Caco-2 (cell line): ENCODE results near the gene PARD3. TPM values are rescaled to one million over a fixed set of nuclear protein-coding genes. Genes with fewer than 3 reads are reported as not detected.

Source experiments
- BruUV-seq: library from RNA; stranded (reverse); fragments of 400-500 nt; replicated peaks from 2 replicates; lab custom pipeline; 2021; lab: Mats Ljungman, UMichigan
- CTCF ChIA-PET: fragments of 300-600 bp; sonication (Branson Sonifier 250); formaldehyde crosslinking; loops from one replicate; lab custom pipeline; 2022; ENCODE audit warnings: antibody characterized with exemption; lab: Charles Lee
- POLR2A ChIA-PET: fragments of 300-600 bp; sonication (Branson Sonifier 250); formaldehyde crosslinking; loops from one replicate; lab custom pipeline; 2022; ENCODE audit warnings: antibody characterized with exemption; lab: Charles Lee
- DNase-seq, 2 experiments: peaks; one replicate each; pipeline versions ENCODE4 v3.0.0 to v3.0.0-alpha.2; 2020 to 2022
- H3K27me3 ChIP-seq: replicated peaks from 2 replicates; pipeline ENCODE4 v1.6.0; 2011; ENCODE audit warnings: low read length; ENCODE audit not compliant: control insufficient read depth, insufficient read depth
- H3K36me3 ChIP-seq: 2 replicates; pipeline ENCODE4 v1.5.1; 2011; ENCODE audit warnings: low read length; ENCODE audit not compliant: control insufficient read depth, insufficient read depth
- H3K4me1 ChIP-seq: fragments of 250-450 bp; sonication (Bioruptor Pico); 2 replicates; pipeline ENCODE4 v1.5.1; 2020; ENCODE audit warnings: mild to moderate bottlenecking
- H3K4me3 ChIP-seq: 2 replicates; pipeline ENCODE4 v1.5.1; 2011; ENCODE audit warnings: low read depth, mild to moderate bottlenecking, control low read depth, low read length
- H3K9me3 ChIP-seq: fragments of 250-450 bp; sonication (Bioruptor Pico); 2 replicates; pipeline ENCODE4 v1.5.1; 2020; ENCODE audit warnings: mild to moderate bottlenecking, moderate library complexity
- H3K27ac Mint-ChIP-seq: one replicate; pipeline ENCODE4 v1.8.0; 2022; ENCODE audit warnings: mixed read lengths; ENCODE audit not compliant: unreplicated experiment
- H3K27me3 Mint-ChIP-seq: one replicate; pipeline ENCODE4 v1.8.0; 2022; ENCODE audit warnings: mixed read lengths; ENCODE audit not compliant: insufficient read depth, unreplicated experiment
- H3K36me3 Mint-ChIP-seq: one replicate; pipeline ENCODE4 v1.8.0; 2022; ENCODE audit warnings: mild to moderate bottlenecking, mixed read lengths; ENCODE audit not compliant: insufficient read depth, unreplicated experiment
- H3K4me1 Mint-ChIP-seq: one replicate; pipeline ENCODE4 v1.8.0; 2022; ENCODE audit warnings: low read depth, mixed read lengths; ENCODE audit not compliant: unreplicated experiment
- H3K4me3 Mint-ChIP-seq: one replicate; pipeline ENCODE4 v1.8.0; 2022; ENCODE audit warnings: mild to moderate bottlenecking, moderate library complexity, mixed read lengths; ENCODE audit not compliant: unreplicated experiment
- H3K9me3 Mint-ChIP-seq: one replicate; pipeline ENCODE4 v1.8.0; 2022; ENCODE audit warnings: mixed read lengths; ENCODE audit not compliant: unreplicated experiment
- CTCF ChIP-seq, 2 experiments: fragments of 200-600 bp in 1 of 2; IDR thresholded peaks; 1 replicate in 1 of 2; 2 replicates in 1 of 2; pipeline versions ENCODE4 v1.5.1 to v1.8.0; 2011 to 2022; ENCODE audit warnings: antibody characterized with exemption in 1 of 2, control low read depth in 1 of 2, inconsistent platforms in 1 of 2, low read depth in 1 of 2, low read length in 1 of 2, mild to moderate bottlenecking in 1 of 2, moderate library complexity in 1 of 2; ENCODE audit not compliant: insufficient read depth in 1 of 2, severe bottlenecking in 1 of 2, unreplicated experiment in 1 of 2
- intact Hi-C: fragments of 100-400 bp; cut with micrococcal nuclease; formaldehyde crosslinking; loops from one replicate; pipeline ENCODE4 v1.10.0; 2022; ENCODE audit not compliant: unreplicated experiment
- total RNA-seq: library from RNA; stranded (reverse); gene quantifications from 2 replicates; pipeline ENCODE4 v1.2.3, GENCODE V29; 2022

Gene PARD3
- total RNA-seq, 1 experiment from 2014 or later: 80.7 TPM

GRCh38 chr10:34378297-34378696, 436.8 kb downstream of the PARD3 start:
- Mint-ChIP-seq H3K9me3 (no peaks in the 10 kb centered on the region), H3K36me3 (peaks cover 15% of the 10 kb centered on the region), H3K4me3 (no peak overlapping the region), H3K27me3 (no peaks in the 10 kb centered on the region), H3K27ac (no peak overlapping the region), H3K4me1 (no peaks in the 10 kb centered on the region)
- ChIA-PET POLR2A (interaction anchor here (0.6 kb wide), 1 partner anchor 199 kb away, joined by 3 read pairs; no protein-coding TSS in a partner anchor), CTCF (no interaction called here)
- BruUV-seq: no TSS peak
- Histone ChIP-seq H3K27me3 (no peaks in the 10 kb centered on the region), H3K4me3 (no peak overlapping the region), H3K4me1 (no peaks in the 10 kb centered on the region), H3K36me3 (peaks cover 5% of the 10 kb centered on the region), H3K9me3 (no peaks in the 10 kb centered on the region)
- intact Hi-C loops: no loop called here
- TF ChIP-seq CTCF (IDR thresholded peaks at IDR 0.05; ENCODE audit: insufficient read depth in 1 of 2, low read depth in 1 of 2, low read length in 1 of 2, severe bottlenecking in 1 of 2, unreplicated experiment in 1 of 2): no peak
- DNase-seq: no peak

GRCh38 chr10:34377833-34378232, 437.3 kb downstream of the PARD3 start:
- Mint-ChIP-seq H3K9me3 (no peaks in the 10 kb centered on the region), H3K36me3 (peaks cover 14% of the 10 kb centered on the region), H3K27me3 (no peaks in the 10 kb centered on the region), H3K4me1 (no peaks in the 10 kb centered on the region), H3K27ac (no peak overlapping the region), H3K4me3 (no peak overlapping the region)
- peaks cover 5% of the 10 kb centered on the region for H3K36me3 ChIP-seq
- H3K4me1 ChIP-seq: no peaks in the 10 kb centered on the region
- no peaks in the 10 kb centered on the region for H3K9me3 ChIP-seq
- no peaks in the 10 kb centered on the region for H3K27me3 ChIP-seq
- CTCF ChIA-PET: no interaction called here
- intact Hi-C loops: no loop called here
- DNase-seq: no peak
- no peak for TF ChIP-seq CTCF (IDR thresholded peaks at IDR 0.05; ENCODE audit: insufficient read depth in 1 of 2, low read depth in 1 of 2, low read length in 1 of 2, severe bottlenecking in 1 of 2, unreplicated experiment in 1 of 2)
- no TSS peak for BruUV-seq
- H3K4me3 ChIP-seq: no peak overlapping the region
- POLR2A ChIA-PET: no interaction called here

DNA sequence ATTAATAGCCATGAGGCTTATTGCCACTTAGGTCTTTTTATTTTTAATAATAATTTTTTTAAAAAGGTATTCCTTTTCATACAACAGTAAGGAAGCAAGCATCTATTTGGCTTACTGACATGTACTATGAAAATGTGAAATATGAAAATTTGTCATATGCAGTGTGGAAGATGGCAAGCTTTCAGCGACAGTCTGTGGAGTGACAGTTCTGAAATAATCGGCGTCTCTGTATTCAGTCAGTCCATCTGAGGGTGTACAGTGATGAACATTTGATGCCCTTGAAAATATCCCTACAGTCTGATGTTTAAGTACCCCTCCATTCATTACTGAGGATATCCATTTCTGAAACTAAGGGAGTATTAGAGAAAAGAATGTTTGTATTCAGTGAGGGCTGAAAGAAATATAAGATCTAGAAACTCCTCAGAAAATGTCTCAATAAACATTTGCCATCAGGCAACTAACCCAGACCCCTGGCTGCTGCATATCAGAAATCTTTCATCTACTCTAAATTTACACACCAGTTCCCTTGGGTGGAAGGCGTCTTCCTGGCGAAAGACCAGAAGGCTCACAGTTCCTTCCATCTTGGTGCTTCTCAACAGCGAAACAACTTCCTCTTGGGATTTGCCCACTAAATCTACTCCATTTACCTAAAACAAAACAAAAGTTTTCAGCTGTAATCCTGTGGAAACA, 440.6 kb downstream of the PARD3 start:
- H3K9me3 Mint-ChIP-seq: peaks cover 9% of the 10 kb centered on the region
- H3K4me1 Mint-ChIP-seq: no peaks in the 10 kb centered on the region
- Histone ChIP-seq H3K4me1 (no peaks in the 10 kb centered on the region), H3K36me3 (no peaks in the 10 kb centered on the region; the same call in 1 of the 2 replicates), H3K4me3 (no peak overlapping the region), H3K27me3 (no peaks in the 10 kb centered on the region), H3K9me3 (no peaks in the 10 kb centered on the region)
- H3K36me3 Mint-ChIP-seq: peaks cover 12% of the 10 kb centered on the region
- no peak overlapping the region for H3K4me3 Mint-ChIP-seq
- no peaks in the 10 kb centered on the region for H3K27me3 Mint-ChIP-seq
- ChIA-PET CTCF (no interaction called here), POLR2A (no interaction called here)
- BruUV-seq: no TSS peak
- intact Hi-C loops: no loop called here
- DNase-seq: no peak
- TF ChIP-seq CTCF (IDR thresholded peaks at IDR 0.05; ENCODE audit: insufficient read depth in 1 of 2, low read depth in 1 of 2, low read length in 1 of 2, severe bottlenecking in 1 of 2, unreplicated experiment in 1 of 2): no peak
- no peak overlapping the region for H3K27ac Mint-ChIP-seq
